Measurements from ENCODE around the gene SEMA3F.

SEMA3F gene

GRCh38 chr3:50168791-50169190, 13.7 kb downstream of the SEMA3F start:
- no peak for ATAC-seq
- Mint-ChIP-seq H3K4me1 (peaks cover 3% of the 10 kb centered on the region), H3K27me3 (peaks cover 45% of the 10 kb centered on the region), H3K36me3 (no peaks in the 10 kb centered on the region), H3K9me3 (no peaks in the 10 kb centered on the region), H3K27ac (no peak overlapping the region), H3K4me3 (no peak overlapping the region)

DNA sequence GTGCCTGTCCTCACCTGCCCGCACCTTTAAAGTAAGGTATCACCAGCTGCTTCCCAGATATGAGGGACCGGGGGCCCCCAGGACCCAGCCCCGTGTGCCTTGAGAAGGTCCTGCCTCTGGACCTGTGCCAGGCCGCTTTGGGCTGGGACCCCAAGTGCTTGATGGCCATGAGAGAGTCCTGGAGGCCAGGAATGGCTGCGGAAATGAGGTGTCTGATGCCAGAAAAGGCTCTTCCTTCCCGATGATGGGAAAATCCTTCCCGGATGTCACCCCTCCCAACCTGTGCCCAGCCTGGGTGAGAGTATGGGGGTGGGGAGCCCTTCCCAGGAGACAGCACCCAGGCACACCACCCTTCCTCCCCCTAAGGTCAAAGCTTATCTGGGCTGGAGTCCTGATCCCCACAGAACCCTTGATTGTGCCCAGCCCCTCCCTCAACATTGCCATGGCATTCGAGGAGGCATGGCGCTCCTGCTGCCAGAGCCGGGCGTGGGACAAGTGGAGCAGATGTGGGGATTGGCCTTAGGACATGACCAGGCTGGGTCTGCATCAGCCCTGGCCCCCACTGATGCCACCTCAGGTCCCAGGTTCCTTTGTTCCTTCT, 14.2 kb downstream of the SEMA3F start:
- Mint-ChIP-seq H3K27ac (no peak overlapping the region), H3K9me3 (no peaks in the 10 kb centered on the region), H3K4me3 (no peak overlapping the region), H3K27me3 (peaks cover 45% of the 10 kb centered on the region), H3K36me3 (no peaks in the 10 kb centered on the region), H3K4me1 (peaks cover 7% of the 10 kb centered on the region)
- ATAC-seq = no peak

- no peak for ATAC-seq
- Mint-ChIP-seq H3K4me3 (no peak overlapping the region), H3K9me3 (no peaks in the 10 kb centered on the region), H3K27me3 (peaks cover 45% of the 10 kb centered on the region), H3K36me3 (no peaks in the 10 kb centered on the region), H3K4me1 (peaks cover 7% of the 10 kb centered on the region), H3K27ac (no peak overlapping the region)
Observed at GRCh38 chr3:50169858-50170257, 14.7 kb downstream of the SEMA3F start.

DNA sequence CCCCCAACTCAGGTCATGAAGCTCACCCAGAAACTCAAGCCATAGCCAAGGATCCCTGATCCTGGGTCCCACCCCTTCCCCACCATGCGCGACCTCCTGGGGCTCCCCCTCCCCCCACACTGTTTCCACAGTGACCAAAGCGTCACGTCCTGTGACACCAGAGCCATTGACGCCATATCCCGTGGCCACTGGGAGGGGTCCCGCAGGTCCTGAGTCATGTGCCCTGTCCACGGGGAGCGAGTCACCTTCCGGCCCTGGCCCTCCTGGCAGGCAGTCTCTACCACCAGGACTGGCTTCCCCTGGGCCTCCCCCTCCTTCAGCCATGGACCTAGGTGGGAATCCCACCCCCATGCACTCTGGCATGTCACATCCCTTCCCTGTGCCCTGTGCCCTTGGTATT, 15.6 kb downstream of the SEMA3F start:
- Mint-ChIP-seq H3K27me3 (peaks cover 45% of the 10 kb centered on the region), H3K27ac (no peak overlapping the region), H3K9me3 (no peaks in the 10 kb centered on the region), H3K36me3 (no peaks in the 10 kb centered on the region), H3K4me3 (no peak overlapping the region), H3K4me1 (peaks cover 7% of the 10 kb centered on the region)
- no peak for ATAC-seq

GRCh38 chr3:50171540-50172301, 16.6 kb downstream of the SEMA3F start:
- H3K27ac Mint-ChIP-seq = no peak overlapping the region
- peaks cover 7% of the 10 kb centered on the region for H3K4me1 Mint-ChIP-seq
- H3K9me3 Mint-ChIP-seq = no peaks in the 10 kb centered on the region
- H3K4me3 Mint-ChIP-seq = no peak overlapping the region
- peaks cover 45% of the 10 kb centered on the region for H3K27me3 Mint-ChIP-seq
- ATAC-seq = no peak
- H3K36me3 Mint-ChIP-seq = no peaks in the 10 kb centered on the region

- Mint-ChIP-seq H3K4me3 (no peak overlapping the region), H3K36me3 (no peaks in the 10 kb centered on the region), H3K4me1 (peaks cover 7% of the 10 kb centered on the region), H3K27me3 (peaks cover 44% of the 10 kb centered on the region), H3K27ac (no peak overlapping the region), H3K9me3 (no peaks in the 10 kb centered on the region)
- ATAC-seq = no peak
Observed at GRCh38 chr3:50172626-50173220, 17.6 kb downstream of the SEMA3F start.

DNA sequence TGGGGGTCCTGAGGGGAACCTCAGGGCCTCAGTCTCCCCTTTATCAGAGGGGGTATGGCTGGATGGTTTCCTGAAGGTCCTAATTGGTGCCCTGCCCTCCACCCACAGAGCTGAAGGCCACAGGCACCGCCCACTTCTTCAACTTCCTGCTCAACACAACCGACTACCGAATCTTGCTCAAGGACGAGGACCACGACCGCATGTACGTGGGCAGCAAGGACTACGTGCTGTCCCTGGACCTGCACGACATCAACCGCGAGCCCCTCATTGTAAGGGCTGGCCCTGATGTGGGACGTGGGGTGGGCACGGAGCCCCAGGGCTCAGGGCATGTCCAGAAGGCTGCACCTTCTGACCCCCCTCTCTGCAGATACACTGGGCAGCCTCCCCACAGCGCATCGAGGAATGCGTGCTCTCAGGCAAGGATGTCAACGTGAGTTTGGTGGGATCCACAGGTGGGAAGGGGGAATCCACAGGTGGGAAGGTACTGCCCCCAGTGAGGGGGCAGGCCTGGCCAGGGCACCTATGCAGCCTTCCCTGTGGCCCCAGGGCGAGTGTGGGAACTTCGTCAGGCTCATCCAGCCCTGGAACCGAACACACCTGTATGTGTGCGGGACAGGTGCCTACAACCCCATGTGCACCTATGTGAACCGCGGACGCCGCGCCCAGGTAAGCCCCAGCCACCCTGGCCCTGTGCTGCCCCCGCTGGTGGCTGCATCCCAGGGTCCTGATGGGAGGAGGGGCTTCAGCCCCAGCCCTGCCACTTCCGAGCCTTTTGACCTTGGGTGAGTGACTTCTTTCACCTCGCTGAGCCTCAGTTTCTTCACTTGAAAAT, 18.8 kb downstream of the SEMA3F start:
- Mint-ChIP-seq H3K4me3 (no peak overlapping the region), H3K4me1 (peaks cover 7% of the 10 kb centered on the region), H3K36me3 (no peaks in the 10 kb centered on the region), H3K27me3 (peaks cover 34% of the 10 kb centered on the region), H3K27ac (no peak overlapping the region), H3K9me3 (no peaks in the 10 kb centered on the region)
- no peak for ATAC-seq

GRCh38 chr3:50174517-50174895, 19.4 kb downstream of the SEMA3F start:
- Mint-ChIP-seq H3K27me3 (peaks cover 27% of the 10 kb centered on the region), H3K9me3 (no peaks in the 10 kb centered on the region), H3K4me1 (peaks cover 7% of the 10 kb centered on the region), H3K36me3 (no peaks in the 10 kb centered on the region), H3K27ac (no peak overlapping the region), H3K4me3 (no peak overlapping the region)
- ATAC-seq = no peak

DNA sequence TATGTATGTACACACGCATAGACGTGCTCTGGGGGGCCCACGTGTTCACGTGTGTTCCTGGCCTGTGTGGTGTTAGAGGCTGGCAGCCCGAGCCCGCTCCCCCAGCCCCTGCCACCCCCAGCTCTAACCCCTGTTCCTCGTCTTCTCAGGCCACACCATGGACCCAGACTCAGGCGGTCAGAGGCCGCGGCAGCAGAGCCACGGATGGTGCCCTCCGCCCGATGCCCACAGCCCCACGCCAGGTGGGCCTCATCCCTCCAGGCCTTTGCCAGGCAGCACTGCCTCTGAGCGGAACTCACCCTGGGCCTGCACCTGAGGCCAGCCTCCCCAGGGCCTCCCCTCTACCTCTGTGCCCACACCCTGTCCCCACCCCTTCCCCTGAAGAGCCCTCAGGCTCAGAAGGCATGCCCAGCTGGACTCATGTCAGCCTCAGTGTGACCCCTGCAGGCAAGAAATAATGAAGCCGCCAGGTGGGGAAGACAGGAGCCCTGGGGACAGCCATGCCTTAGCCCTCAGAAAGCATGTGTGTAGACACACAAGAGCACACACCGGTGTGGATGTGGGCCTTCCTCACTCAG, 19.9 kb downstream of the SEMA3F start:
- no peaks in the 10 kb centered on the region for H3K36me3 Mint-ChIP-seq
- ATAC-seq = peak; percentile 21
- no peak overlapping the region for H3K27ac Mint-ChIP-seq
- H3K9me3 Mint-ChIP-seq = no peaks in the 10 kb centered on the region
- H3K4me1 Mint-ChIP-seq = peaks cover 7% of the 10 kb centered on the region
- peaks cover 22% of the 10 kb centered on the region for H3K27me3 Mint-ChIP-seq
- no peak overlapping the region for H3K4me3 Mint-ChIP-seq

GRCh38 chr3:50177346-50177745, 22.2 kb downstream of the SEMA3F start:
- Mint-ChIP-seq H3K4me3 (no peak overlapping the region), H3K27ac (no peak overlapping the region), H3K36me3 (no peaks in the 10 kb centered on the region), H3K9me3 (no peaks in the 10 kb centered on the region), H3K4me1 (peaks cover 7% of the 10 kb centered on the region), H3K27me3 (no peaks in the 10 kb centered on the region)
- no peak for ATAC-seq

DNA sequence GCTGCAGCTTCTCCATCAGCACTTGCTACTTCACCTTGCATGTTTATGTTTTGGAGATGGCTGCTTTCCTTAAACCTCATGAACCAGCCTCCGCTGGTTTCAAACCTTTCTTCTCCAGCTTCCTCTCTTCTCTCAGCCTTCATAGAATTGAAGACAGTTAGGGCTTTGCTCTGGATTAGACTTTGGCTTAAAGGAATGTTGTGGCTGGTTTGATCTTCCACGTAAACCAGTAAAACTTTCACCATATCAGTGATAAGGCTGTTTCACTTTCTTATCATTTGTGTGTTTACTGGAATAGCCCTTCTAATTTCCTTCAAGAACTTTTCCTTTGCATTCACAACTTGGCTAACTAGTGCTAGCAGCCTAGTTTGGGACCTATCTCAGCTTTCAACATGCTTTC, 24.6 kb downstream of the SEMA3F start:
- Mint-ChIP-seq H3K36me3 (no peaks in the 10 kb centered on the region), H3K4me3 (no peak overlapping the region), H3K27ac (no peak overlapping the region), H3K4me1 (no peaks in the 10 kb centered on the region), H3K9me3 (no peaks in the 10 kb centered on the region), H3K27me3 (peaks cover 15% of the 10 kb centered on the region)
- no peak for ATAC-seq

- H3K9me3 Mint-ChIP-seq = no peaks in the 10 kb centered on the region
- H3K27ac Mint-ChIP-seq = no peak overlapping the region
- no peaks in the 10 kb centered on the region for H3K4me1 Mint-ChIP-seq
- H3K4me3 Mint-ChIP-seq = no peak overlapping the region
- H3K36me3 Mint-ChIP-seq = no peaks in the 10 kb centered on the region
- peaks cover 18% of the 10 kb centered on the region for H3K27me3 Mint-ChIP-seq
- no peak for ATAC-seq
Observed at GRCh38 chr3:50181985-50182384, 26.9 kb downstream of the SEMA3F start.

DNA sequence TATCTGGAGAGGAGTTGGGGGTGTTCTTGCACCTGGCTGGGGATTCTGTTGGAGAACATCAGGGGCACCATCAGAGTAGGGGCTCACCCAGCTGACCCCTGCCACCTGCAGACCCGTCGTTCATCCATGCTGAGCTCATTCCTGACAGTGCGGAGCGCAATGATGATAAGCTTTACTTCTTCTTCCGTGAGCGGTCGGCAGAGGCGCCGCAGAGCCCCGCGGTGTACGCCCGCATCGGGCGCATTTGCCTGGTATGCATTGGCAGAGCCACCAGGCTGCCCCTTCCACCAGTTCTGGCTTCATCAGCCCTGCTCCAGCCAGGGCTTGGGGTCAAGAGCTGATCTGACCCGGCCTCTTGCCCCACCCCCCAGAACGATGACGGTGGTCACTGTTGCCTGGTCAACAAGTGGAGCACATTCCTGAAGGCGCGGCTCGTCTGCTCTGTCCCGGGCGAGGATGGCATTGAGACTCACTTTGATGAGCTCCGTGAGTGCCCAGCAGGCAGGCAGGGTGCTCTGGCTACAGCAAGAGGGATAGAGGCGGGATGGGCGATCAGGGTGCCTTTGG, 27.5 kb downstream of the SEMA3F start:
- no peak overlapping the region for H3K27ac Mint-ChIP-seq
- H3K4me3 Mint-ChIP-seq = no peak overlapping the region
- peaks cover 18% of the 10 kb centered on the region for H3K27me3 Mint-ChIP-seq
- H3K4me1 Mint-ChIP-seq = no peaks in the 10 kb centered on the region
- ATAC-seq = no peak
- no peaks in the 10 kb centered on the region for H3K9me3 Mint-ChIP-seq
- H3K36me3 Mint-ChIP-seq = no peaks in the 10 kb centered on the region

GRCh38 chr3:50183755-50184154, 28.6 kb downstream of the SEMA3F start:
- no peak overlapping the region for H3K4me3 Mint-ChIP-seq
- no peak overlapping the region for H3K27ac Mint-ChIP-seq
- H3K4me1 Mint-ChIP-seq = no peaks in the 10 kb centered on the region
- no peak for ATAC-seq
- peaks cover 18% of the 10 kb centered on the region for H3K27me3 Mint-ChIP-seq
- no peaks in the 10 kb centered on the region for H3K36me3 Mint-ChIP-seq
- no peaks in the 10 kb centered on the region for H3K9me3 Mint-ChIP-seq

Data from stimulated activated memory B cell treated with anti-CD40 and anti-IgM and Interleukin-4, amounts not matched to agents 10 μg/mL and 1 μg/mL and 100 μg/mL, for 72 hours (primary cell).